ENCODE measurements around the gene PSKH1.
"Not testable (repeated sequence)": the region's sequence is repeated elsewhere in the genome, so short reads cannot be mapped to it uniquely, and the experiment has no call there.

PSKH1 gene

DNA sequence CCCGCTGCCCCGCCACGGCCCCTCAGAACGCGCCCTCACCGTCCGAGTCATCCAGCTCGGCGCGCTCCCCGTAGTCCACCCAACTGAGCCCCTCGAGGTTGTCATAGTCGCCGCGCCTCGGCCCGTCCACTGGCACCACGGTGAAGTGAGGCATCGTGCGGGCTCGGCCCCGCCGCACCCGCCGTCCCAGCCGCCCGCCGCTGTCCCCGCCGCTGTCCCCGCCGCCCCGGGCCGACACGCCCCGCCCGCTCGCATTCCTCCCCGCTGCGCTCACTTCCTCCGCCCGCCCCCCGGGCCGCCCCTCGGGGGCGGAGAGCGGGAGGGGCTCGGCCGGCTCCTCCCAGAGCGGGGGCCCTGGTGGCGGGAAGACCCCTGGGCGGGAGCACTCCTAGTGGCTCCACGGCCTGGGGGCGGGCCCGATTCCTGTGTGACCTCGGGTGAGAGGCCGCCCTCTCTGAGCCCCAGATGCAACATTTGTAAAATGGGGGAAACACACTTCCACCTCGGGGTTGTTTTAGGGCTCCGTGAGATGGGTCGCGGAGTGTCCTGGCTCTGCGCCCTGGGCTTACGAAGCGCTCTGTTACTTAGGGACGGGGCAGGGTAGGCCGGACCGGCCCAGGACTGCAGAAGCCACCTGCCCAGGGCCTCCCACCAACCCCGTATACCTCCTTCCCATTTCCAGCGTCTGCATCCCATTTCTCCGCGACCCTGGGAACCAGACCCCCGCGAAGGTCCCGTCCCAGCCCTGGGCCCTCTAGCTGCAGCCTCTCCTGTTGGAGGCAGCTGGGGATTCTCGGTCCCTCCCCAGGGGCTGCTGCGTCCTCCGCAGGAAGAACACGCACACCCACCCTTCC lies 75.6 kb downstream of the PSKH1 start, which contains the start of gene SLC12A4:
TSS of gene SLC12A4 (minus strand) at position 238 of the 854 bp plus-strand sequence. CDS start at position 154, 84 bp downstream.
- no peak for TF ChIP-seq JUND (IDR thresholded peaks at IDR 0.05; ENCODE audit: low read depth)
- peak; percentile 87 for DNase-seq (ENCODE audit: low read depth in 1 of 2, low spot score in 1 of 2)
- in situ Hi-C loops (cut with HindIII; ENCODE audit: low pct_unique_long_range_greater_than_20kb, low sequenced_read_pairs), result no loop called here

DNA sequence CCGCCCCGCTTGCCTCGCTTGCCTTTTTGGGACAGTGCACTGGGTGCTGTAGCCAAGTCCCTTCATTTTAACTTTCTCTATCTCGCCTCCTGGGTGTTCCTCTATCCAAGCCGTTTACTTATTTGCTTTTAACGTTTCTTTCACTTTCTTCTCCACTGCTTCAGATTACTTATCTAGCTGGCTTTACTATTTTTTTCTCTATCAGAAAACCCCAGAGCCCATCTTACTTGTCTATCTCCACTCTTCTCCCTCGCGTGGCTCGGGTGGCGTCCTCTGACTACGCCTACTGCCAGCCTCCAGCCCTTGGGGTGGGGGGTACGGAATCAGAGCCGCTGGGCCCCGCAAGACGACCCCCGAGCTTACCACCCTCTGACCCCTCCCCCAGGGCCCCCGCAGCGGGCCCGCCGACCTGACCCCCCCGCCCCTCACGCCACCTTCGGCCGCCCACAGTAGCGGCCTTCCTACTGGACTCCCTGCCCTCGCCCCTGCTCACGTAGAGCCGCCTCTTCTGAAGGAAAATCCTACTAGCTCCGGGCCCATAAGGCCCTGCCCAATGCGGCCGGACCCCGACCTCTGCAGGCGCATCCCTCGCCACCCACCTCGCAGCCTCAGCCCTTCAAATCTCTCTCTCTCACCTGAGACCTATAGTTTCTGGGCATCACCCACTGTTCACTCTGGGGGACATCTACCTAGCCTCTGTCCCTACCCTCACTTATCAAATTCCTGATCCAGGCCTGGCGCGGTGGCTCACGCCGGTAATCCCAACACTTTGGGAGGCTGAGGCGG lies 76.4 kb downstream of the PSKH1 start:
- no peak for DNase-seq (ENCODE audit: low read depth in 1 of 2, low spot score in 1 of 2)
- in situ Hi-C loops (cut with HindIII; ENCODE audit: low pct_unique_long_range_greater_than_20kb, low sequenced_read_pairs), result no loop called here
- TF ChIP-seq JUND (IDR thresholded peaks at IDR 0.05; ENCODE audit: low read depth), result no peak

DNA sequence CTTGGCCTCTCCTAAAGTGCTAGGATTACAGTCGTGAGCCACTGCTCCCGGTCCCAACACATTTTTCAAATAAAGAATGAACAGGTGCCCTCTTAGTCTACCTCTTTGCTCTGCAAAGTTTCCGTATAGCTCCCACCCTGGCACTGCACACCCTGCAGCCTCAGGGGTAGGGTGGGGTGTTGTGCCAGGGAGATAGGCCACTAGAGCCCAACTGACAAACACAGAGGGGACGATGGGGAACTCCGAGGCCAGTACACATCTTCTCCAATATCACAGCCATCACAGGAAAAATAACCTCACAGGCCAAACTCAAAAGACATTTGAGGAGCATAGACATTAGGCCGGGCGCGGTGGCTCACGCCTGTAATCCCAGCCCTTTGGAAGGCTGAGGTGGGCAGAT lies 78.1 kb downstream of the PSKH1 start:
- TF ChIP-seq JUND (IDR thresholded peaks at IDR 0.05; ENCODE audit: low read depth), result no peak
- in situ Hi-C loops (cut with HindIII; ENCODE audit: low pct_unique_long_range_greater_than_20kb, low sequenced_read_pairs), result no loop called here
- DNase-seq (ENCODE audit: low read depth in 1 of 2, low spot score in 1 of 2), result no peak

DNA sequence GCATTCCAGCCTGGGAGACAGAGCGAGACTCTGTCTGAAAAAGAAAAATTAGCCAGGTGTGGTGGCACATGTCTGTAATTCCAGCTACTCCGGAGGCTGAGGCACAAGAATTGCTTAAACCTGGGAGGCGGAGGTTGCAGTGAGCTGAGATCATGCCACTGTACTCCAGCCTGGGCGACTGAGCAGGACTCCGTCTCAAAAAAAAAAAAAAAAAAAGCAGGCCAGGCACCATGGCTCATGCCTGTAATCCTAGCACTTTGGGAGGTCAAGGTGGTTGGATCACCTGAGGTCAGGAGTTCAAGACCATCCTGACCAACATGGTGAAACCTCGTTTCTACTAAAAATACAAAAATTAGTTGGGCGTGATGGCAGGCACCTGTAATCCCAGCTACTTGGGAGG lies 79.2 kb downstream of the PSKH1 start:
- in situ Hi-C loops (cut with HindIII; ENCODE audit: low pct_unique_long_range_greater_than_20kb, low sequenced_read_pairs); DNase-seq (ENCODE audit: low read depth in 1 of 2, low spot score in 1 of 2): not testable (repeated sequence)

DNA sequence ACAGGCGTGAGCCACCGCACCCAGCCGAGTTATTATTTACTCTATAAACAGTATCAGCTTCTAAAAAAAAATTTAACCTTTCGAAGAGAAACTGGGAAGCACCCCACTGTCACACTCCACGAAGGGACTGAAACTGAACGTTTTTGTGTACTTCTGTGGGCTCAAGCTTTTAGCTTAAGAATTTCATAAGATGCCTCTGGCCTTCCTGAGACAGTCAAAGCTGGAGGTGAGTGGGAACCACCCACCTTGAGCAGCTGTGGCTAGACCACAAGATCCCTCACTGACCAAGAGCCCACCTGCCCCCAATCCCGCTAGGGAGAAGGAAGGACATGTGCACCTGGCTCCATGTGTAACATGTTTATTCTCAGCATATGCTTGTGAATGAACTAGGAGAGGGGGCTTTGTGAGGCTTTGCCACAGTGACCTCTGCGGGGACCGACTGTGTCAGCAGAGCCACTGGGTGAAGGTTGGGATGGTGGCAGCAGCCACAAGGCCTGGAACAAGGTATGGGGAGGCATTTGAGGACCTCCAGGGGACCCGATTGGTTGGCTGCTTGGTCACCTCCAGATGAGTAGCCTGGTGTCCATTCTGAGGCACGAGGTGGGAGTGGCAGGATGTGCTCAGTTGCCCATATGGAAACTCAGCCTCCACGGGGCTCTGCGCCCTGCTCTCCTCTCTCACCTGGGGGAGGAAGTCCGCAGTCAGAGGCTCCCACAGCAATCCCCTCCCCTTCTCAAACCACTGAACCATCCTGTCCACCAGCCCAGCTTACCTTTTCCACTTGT lies 82.5 kb downstream of the PSKH1 start:
- no peak for DNase-seq (ENCODE audit: low read depth in 1 of 2, low spot score in 1 of 2)
- in situ Hi-C loops (cut with HindIII; ENCODE audit: low pct_unique_long_range_greater_than_20kb, low sequenced_read_pairs), result no loop called here
- no peak for TF ChIP-seq JUND (IDR thresholded peaks at IDR 0.05; ENCODE audit: low read depth)

DNA sequence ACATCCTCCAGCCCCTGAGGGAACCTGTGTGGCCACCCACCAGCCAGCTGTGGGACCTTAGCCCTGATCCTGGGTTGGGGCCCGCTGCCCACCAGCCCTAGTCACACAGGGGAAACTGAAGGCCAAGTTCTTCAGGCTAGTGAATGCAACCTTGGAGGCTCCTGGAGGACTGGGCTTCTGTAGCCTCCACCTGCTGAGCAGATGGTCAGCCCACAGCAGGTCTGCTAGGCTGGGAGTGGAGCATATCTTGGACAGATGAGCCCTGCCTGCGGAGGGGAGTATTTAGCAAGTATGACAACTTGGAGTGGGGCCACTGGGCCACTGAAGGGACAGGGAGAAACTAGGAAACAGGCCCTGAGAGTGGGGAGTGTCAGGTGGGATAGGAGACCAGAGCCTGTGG lies 83.2 kb downstream of the PSKH1 start:
- TF ChIP-seq JUND (IDR thresholded peaks at IDR 0.05; ENCODE audit: low read depth), result no peak
- DNase-seq (ENCODE audit: low read depth in 1 of 2, low spot score in 1 of 2), result no peak
- in situ Hi-C loops (cut with HindIII; ENCODE audit: low pct_unique_long_range_greater_than_20kb, low sequenced_read_pairs), result no loop called here

DNA sequence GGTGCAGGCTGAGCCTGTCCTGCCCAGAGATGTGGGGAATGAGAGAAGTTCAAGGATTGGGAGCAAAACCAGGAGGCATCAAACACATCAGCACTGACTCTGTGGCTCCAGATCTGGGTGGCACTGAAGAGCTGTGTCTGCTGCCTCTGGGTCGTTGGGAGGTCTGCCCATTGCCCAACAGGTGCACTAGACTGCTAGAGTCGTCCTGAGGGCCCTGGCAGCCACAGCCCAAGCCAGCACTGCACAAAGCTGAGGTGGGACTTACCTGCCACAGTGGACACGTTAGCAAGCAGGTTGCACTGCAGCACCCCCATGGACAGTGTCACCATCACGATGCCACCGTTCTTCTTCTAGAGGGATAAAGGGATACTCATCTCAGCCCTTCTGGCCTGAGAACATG lies 84.0 kb downstream of the PSKH1 start:
- in situ Hi-C loops (cut with HindIII; ENCODE audit: low pct_unique_long_range_greater_than_20kb, low sequenced_read_pairs), result no loop called here
- DNase-seq (ENCODE audit: low read depth in 1 of 2, low spot score in 1 of 2), result no peak
- no peak for TF ChIP-seq JUND (IDR thresholded peaks at IDR 0.05; ENCODE audit: low read depth)

DNA sequence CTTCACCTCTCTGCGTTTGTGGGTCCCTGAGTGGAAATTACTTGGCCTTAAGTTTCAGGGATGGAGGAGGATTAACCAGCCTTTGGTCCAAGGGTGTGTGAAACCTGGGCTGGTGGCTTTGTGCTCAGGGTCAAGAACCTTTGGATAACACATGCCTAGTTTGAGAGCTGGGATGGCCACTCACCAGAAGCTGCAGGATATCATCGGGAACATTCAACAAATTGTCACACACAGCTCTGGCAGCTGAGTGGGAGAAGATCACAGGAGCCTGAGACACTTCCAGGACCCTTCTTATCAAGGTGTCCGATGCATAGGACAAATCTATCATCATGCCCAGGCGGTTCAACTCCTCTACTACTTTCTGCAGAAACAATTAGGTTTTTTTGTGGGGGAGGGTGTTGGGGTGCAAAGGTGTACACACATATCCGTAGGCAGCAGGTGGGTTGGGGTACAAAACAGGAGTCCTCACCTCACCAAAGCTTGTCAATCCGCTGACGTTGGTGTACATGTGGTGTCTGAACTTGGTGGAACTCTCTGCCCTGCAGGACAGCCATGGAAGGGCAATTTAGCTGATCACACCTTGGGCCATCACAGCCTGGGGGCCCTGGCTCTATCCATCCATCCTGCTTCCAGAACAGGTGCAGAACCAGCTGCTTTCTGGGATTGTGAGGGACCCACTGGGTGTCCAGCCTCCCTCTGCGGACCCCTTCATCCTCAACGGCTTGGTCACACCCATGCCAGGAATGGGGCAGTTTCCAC lies 84.6 kb downstream of the PSKH1 start:
- in situ Hi-C loops (cut with HindIII; ENCODE audit: low pct_unique_long_range_greater_than_20kb, low sequenced_read_pairs), result no loop called here
- TF ChIP-seq JUND (IDR thresholded peaks at IDR 0.05; ENCODE audit: low read depth), result no peak
- no peak for DNase-seq (ENCODE audit: low read depth in 1 of 2, low spot score in 1 of 2)
